Measurements from ENCODE around the gene FBXL14. TPM values are rescaled to one million over a fixed set of nuclear protein-coding genes. Genes with fewer than 3 reads are reported as not detected.

FBXL14 gene
- polyA plus RNA-seq, 3 donors = 6.2 to 9.8 (median 7.2) TPM

- H3K9me3 Mint-ChIP-seq = peaks cover 0 to 9% (median 4%) of the 10 kb centered on the region in 7 donors
Observed at GRCh38 chr12:1536817-1537216, 57.6 kb downstream of the FBXL14 start.

DNA sequence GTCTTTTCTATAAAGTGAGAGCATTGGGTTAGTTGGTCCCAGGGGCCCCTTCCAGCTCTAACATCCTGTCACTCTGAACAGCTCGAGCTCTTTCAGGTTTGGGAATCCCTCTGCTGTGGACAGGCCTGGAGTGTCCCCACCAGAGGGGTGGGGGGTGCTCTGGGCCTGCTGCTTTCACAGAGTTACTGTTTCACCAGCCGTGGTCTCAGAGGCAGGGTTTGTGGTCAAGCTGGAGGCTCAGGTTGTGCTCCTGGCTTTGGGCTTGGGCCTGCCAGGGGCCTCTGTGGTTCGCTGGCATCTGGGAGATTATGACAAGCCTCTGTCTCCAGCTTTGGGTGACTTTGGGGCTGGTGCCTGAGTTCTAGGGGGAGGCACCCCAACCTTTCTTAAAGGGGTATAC lies 59.6 kb downstream of the FBXL14 start:
- Histone ChIP-seq H3K9me3 (replicated peaks in 1 of 2; ENCODE audit: control insufficient read depth in 1 of 2, insufficient read depth in 1 of 2, low read length in 2 of 2) (peaks cover 0 to 21% of the 10 kb centered on the region in 2 donors), H3K9ac (ENCODE audit: insufficient read depth, low read length, poor library complexity, severe bottlenecking) (no peak overlapping the region), H3K4me1 (ENCODE audit: control insufficient read depth in 1 of 2, insufficient read depth in 2 of 2, low read length in 2 of 2) (peaks cover 10 to 24% of the 10 kb centered on the region in 2 donors), H3K79me2 (ENCODE audit: insufficient read depth, low read length) (no peaks in the 10 kb centered on the region), H2AFZ (ENCODE audit: insufficient read depth, low read depth, low read length, poor library complexity, severe bottlenecking) (no peak overlapping the region), H3K4me3 (replicated peaks in 1 of 3; ENCODE audit: low read depth in 2 of 3, low read length in 3 of 3) (no peak overlapping the region), H3K36me3 (replicated peaks in 1 of 2; ENCODE audit: control insufficient read depth in 1 of 2, insufficient read depth in 2 of 2, low read length in 2 of 2) (no peaks in the 10 kb centered on the region), H3K27ac (ENCODE audit: low read depth in 1 of 2, low read length in 2 of 2) (no peak overlapping the region), H4K20me1 (ENCODE audit: insufficient read depth, low read length) (no peaks in the 10 kb centered on the region), H3K4me2 (replicated peaks; ENCODE audit: extremely low read depth, low read length, poor library complexity, severe bottlenecking) (no peak overlapping the region), H3K27me3 (ENCODE audit: control insufficient read depth in 2 of 2, insufficient read depth in 2 of 2, low read length in 2 of 2) (peaks cover 52 to 87% of the 10 kb centered on the region in 2 donors)
- Mint-ChIP-seq H3K4me3 (peak overlapping the region in 1 of 2 donors; percentile 60), H3K36me3 (peaks cover 0 to 7% of the 10 kb centered on the region in 2 donors), H3K4me1 (peaks cover 27% of the 10 kb centered on the region), H3K27me3 (ENCODE audit: low read depth in 3 of 3) (peaks cover 74 to 88% (median 75%) of the 10 kb centered on the region in 3 donors), H3K27ac (no peak overlapping the region), H3K9me3 (peaks cover 0 to 17% (median 10%) of the 10 kb centered on the region in 7 donors)
- WGBS (ENCODE audit: insufficient coverage) = 20% methylated on average over 1 of the region's 3 CpGs
- no peak for DNase-seq
- intact Hi-C loops (cut with micrococcal nuclease) = no loop called here
- TF ChIP-seq, protein P1, sequence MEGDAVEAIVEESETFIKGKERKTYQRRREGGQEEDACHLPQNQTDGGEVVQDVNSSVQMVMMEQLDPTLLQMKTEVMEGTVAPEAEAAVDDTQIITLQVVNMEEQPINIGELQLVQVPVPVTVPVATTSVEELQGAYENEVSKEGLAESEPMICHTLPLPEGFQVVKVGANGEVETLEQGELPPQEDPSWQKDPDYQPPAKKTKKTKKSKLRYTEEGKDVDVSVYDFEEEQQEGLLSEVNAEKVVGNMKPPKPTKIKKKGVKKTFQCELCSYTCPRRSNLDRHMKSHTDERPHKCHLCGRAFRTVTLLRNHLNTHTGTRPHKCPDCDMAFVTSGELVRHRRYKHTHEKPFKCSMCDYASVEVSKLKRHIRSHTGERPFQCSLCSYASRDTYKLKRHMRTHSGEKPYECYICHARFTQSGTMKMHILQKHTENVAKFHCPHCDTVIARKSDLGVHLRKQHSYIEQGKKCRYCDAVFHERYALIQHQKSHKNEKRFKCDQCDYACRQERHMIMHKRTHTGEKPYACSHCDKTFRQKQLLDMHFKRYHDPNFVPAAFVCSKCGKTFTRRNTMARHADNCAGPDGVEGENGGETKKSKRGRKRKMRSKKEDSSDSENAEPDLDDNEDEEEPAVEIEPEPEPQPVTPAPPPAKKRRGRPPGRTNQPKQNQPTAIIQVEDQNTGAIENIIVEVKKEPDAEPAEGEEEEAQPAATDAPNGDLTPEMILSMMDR (IDR thresholded peaks at IDR 0.05) = no peak

More at GRCh38 chr12:1536817-1537216, 57.6 kb downstream of the FBXL14 start:
- Mint-ChIP-seq H3K4me1 (peaks cover 27% of the 10 kb centered on the region), H3K36me3 (peaks cover 0 to 4% of the 10 kb centered on the region in 2 donors), H3K27me3 (ENCODE audit: low read depth in 3 of 3) (peaks cover 71 to 85% (median 73%) of the 10 kb centered on the region in 3 donors), H3K4me3 (peak overlapping the region in 1 of 2 donors; percentile 60), H3K27ac (no peak overlapping the region)
- H2AFZ ChIP-seq (ENCODE audit: insufficient read depth, low read depth, low read length, poor library complexity, severe bottlenecking) = no peak overlapping the region
- 71% methylated on average over 2 of the region's 4 CpGs for WGBS (ENCODE audit: insufficient coverage)
- TF ChIP-seq, protein P1 (IDR thresholded peaks at IDR 0.05) = no peak
- no peak overlapping the region for H3K4me3 ChIP-seq (replicated peaks in 1 of 3; ENCODE audit: low read depth in 2 of 3, low read length in 3 of 3)
- H3K4me2 ChIP-seq (replicated peaks; ENCODE audit: extremely low read depth, low read length, poor library complexity, severe bottlenecking) = no peak overlapping the region
- no peaks in the 10 kb centered on the region for H3K79me2 ChIP-seq (ENCODE audit: insufficient read depth, low read length)
- peaks cover 0 to 14% of the 10 kb centered on the region in 2 donors for H3K9me3 ChIP-seq (replicated peaks in 1 of 2; ENCODE audit: control insufficient read depth in 1 of 2, insufficient read depth in 1 of 2, low read length in 2 of 2)
- no peaks in the 10 kb centered on the region for H3K36me3 ChIP-seq (replicated peaks in 1 of 2; ENCODE audit: control insufficient read depth in 1 of 2, insufficient read depth in 2 of 2, low read length in 2 of 2)
- H4K20me1 ChIP-seq (ENCODE audit: insufficient read depth, low read length) = no peaks in the 10 kb centered on the region
- H3K27ac ChIP-seq (ENCODE audit: low read depth in 1 of 2, low read length in 2 of 2) = no peak overlapping the region
- no peak for DNase-seq
- peaks cover 50 to 89% of the 10 kb centered on the region in 2 donors for H3K27me3 ChIP-seq (ENCODE audit: control insufficient read depth in 2 of 2, insufficient read depth in 2 of 2, low read length in 2 of 2)
- intact Hi-C loops (cut with micrococcal nuclease) = no loop called here
- peaks cover 16 to 18% of the 10 kb centered on the region in 2 donors for H3K4me1 ChIP-seq (ENCODE audit: control insufficient read depth in 1 of 2, insufficient read depth in 2 of 2, low read length in 2 of 2)
- no peak overlapping the region for H3K9ac ChIP-seq (ENCODE audit: insufficient read depth, low read length, poor library complexity, severe bottlenecking)

Measured in CD14-positive monocyte (primary cell).